A204.1 (cell line): ENCODE measurements around the gene PPFIA2.

Experiments
- FAIRE-seq: peaks from 2 replicates; lab custom pipeline; 2012; peaks lifted over from hg19 to GRCh38; lab: Jason Lieb, UNC

PPFIA2 gene

GRCh38 chr12:81759190-81760051 lies at the start of gene PPFIA2:
Gene PPFIA2 (minus strand): TSS chr12:81759350.
- FAIRE-seq: no peak

GRCh38 chr12:81800298-81801148 lies 41.4 kb upstream of the PPFIA2 start:
- no peak for FAIRE-seq

- FAIRE-seq: no peak
Measured at GRCh38 chr12:81798294-81798693, 39.1 kb upstream of the PPFIA2 start.

- FAIRE-seq: no peak
Measured at GRCh38 chr12:81797100-81797499, 38.0 kb upstream of the PPFIA2 start.

- no peak for FAIRE-seq
Measured at GRCh38 chr12:81792666-81793065, 33.5 kb upstream of the PPFIA2 start.

GRCh38 chr12:81779216-81779615 lies 20.1 kb upstream of the PPFIA2 start:
- no peak for FAIRE-seq

GRCh38 chr12:81778719-81779118 lies 19.6 kb upstream of the PPFIA2 start:
- FAIRE-seq: no peak

GRCh38 chr12:81758421-81759189 lies 545 bp downstream of the PPFIA2 start:
- no peak for FAIRE-seq

- FAIRE-seq: no peak
Measured at GRCh38 chr12:81757731-81758365, 1.3 kb downstream of the PPFIA2 start.

- no peak for FAIRE-seq
Measured at GRCh38 chr12:81729781-81730180, 29.4 kb downstream of the PPFIA2 start.

- FAIRE-seq: no peak
Measured at GRCh38 chr12:81727391-81727790, 31.8 kb downstream of the PPFIA2 start.

GRCh38 chr12:81726634-81727033 lies 32.5 kb downstream of the PPFIA2 start:
- FAIRE-seq: no peak

- no peak for FAIRE-seq
Measured at GRCh38 chr12:81723361-81723760, 35.8 kb downstream of the PPFIA2 start.

- no peak for FAIRE-seq
Measured at GRCh38 chr12:81722004-81722403, 37.1 kb downstream of the PPFIA2 start.

- no peak for FAIRE-seq
Measured at GRCh38 chr12:81718616-81719015, 40.5 kb downstream of the PPFIA2 start.

GRCh38 chr12:81712536-81712935 lies 46.6 kb downstream of the PPFIA2 start:
- no peak for FAIRE-seq

GRCh38 chr12:81705586-81705985 lies 53.6 kb downstream of the PPFIA2 start:
- FAIRE-seq: no peak

- no peak for FAIRE-seq
Measured at GRCh38 chr12:81699551-81699950, 59.6 kb downstream of the PPFIA2 start.

- no peak for FAIRE-seq
Measured at GRCh38 chr12:81692008-81692407, 67.1 kb downstream of the PPFIA2 start.

- FAIRE-seq: no peak
Measured at GRCh38 chr12:81683881-81684280, 75.3 kb downstream of the PPFIA2 start.

- FAIRE-seq: no peak
Measured at GRCh38 chr12:81679614-81680013, 79.5 kb downstream of the PPFIA2 start.

GRCh38 chr12:81670759-81671158 lies 88.4 kb downstream of the PPFIA2 start:
- FAIRE-seq: no peak
